OCI-LY3 (cell line): ENCODE results near the gene CDH20.

ENCODE experiments used
- H2AFZ ChIP-seq: fragments of 200-600, 300-600 bp; shearing (Covaris generic); 2 replicates; pipeline ENCODE4 v1.6.0; 2014; ENCODE audit warnings: antibody characterized with exemption, low read depth, low read length
- H3K27ac ChIP-seq: fragments of 200-600, 300-600 bp; sonication (generic); 2 replicates; pipeline ENCODE4 v1.5.1; 2014; ENCODE audit warnings: mild to moderate bottlenecking, low read length, moderate library complexity, mixed read lengths
- H3K27me3 ChIP-seq: fragments of 200-600, 300-600 bp; sonication (generic); 2 replicates; pipeline ENCODE4 v1.6.1; 2014; ENCODE audit warnings: low read depth, low read length, mixed read lengths
- H3K36me3 ChIP-seq: fragments of 200-600, 300-600 bp; sonication (generic); replicated peaks from 2 replicates; pipeline ENCODE3; 2014; ENCODE audit warnings: low read depth, low read length, mixed read lengths
- H3K4me1 ChIP-seq: fragments of 300-600, 200-600 bp; sonication (generic); 2 replicates; pipeline ENCODE4 v1.6.1; 2014; ENCODE audit warnings: low read length, mixed read lengths
- H3K4me2 ChIP-seq: fragments of 200-600, 300-600 bp; sonication (generic); 2 replicates; pipeline ENCODE4 v1.6.1; 2014; ENCODE audit warnings: low read length, mixed read lengths
- H3K4me3 ChIP-seq: fragments of 300-600, 200-600 bp; sonication (generic); 2 replicates; pipeline ENCODE4 v1.5.1; 2014; ENCODE audit warnings: antibody characterized with exemption, mild to moderate bottlenecking, low read length, moderate library complexity
- H3K79me2 ChIP-seq: fragments of 300-600, 200-600 bp; shearing (Covaris generic); 2 replicates; pipeline ENCODE4 v1.6.1; 2014; ENCODE audit warnings: mild to moderate bottlenecking, low read length, mixed read lengths
- H3K9ac ChIP-seq: fragments of 300-600, 200-600 bp; shearing (Covaris generic); 2 replicates; pipeline ENCODE4 v1.6.0; 2014; ENCODE audit warnings: mild to moderate bottlenecking, low read length, moderate library complexity
- H3K9me3 ChIP-seq: fragments of 200-600, 300-600 bp; shearing (Covaris generic); 2 replicates; pipeline ENCODE4 v1.6.1; 2014; ENCODE audit warnings: low read length, mixed read lengths; ENCODE audit not compliant: insufficient read depth
- H4K20me1 ChIP-seq: fragments of 200-600, 300-600 bp; sonication (generic); 2 replicates; pipeline ENCODE4 v1.6.1; 2016; ENCODE audit warnings: low read length, mixed read lengths; ENCODE audit not compliant: insufficient read depth
- EZH2phosphoT487 ChIP-seq: fragments of 200-600 bp; shearing (Covaris generic); IDR thresholded peaks from 2 replicates; pipeline ENCODE4 v1.6.1; 2018; ENCODE audit warnings: antibody characterized with exemption, mixed run types, low read depth
- TF ChIP-seq, protein P1 (sequence below): fragments of 200-600, 300-600 bp; sonication (generic); IDR thresholded peaks from 2 replicates; pipeline ENCODE4 v1.5.1; 2014; ENCODE audit warnings: antibody characterized with exemption, low read length, low read depth

CDH20 gene

GRCh38 chr18:61553045-61553659 lies 219.9 kb downstream of the CDH20 start:
- no peak overlapping the region for H2AFZ ChIP-seq
- H3K36me3 ChIP-seq = no peaks in the 10 kb centered on the region
- no peaks in the 10 kb centered on the region for H3K4me1 ChIP-seq
- H3K27me3 ChIP-seq = peaks cover 19% of the 10 kb centered on the region
- no peaks in the 10 kb centered on the region for H3K9me3 ChIP-seq
- no peak overlapping the region for H3K4me3 ChIP-seq
- H3K79me2 ChIP-seq = no peaks in the 10 kb centered on the region
- TF ChIP-seq, protein P1, sequence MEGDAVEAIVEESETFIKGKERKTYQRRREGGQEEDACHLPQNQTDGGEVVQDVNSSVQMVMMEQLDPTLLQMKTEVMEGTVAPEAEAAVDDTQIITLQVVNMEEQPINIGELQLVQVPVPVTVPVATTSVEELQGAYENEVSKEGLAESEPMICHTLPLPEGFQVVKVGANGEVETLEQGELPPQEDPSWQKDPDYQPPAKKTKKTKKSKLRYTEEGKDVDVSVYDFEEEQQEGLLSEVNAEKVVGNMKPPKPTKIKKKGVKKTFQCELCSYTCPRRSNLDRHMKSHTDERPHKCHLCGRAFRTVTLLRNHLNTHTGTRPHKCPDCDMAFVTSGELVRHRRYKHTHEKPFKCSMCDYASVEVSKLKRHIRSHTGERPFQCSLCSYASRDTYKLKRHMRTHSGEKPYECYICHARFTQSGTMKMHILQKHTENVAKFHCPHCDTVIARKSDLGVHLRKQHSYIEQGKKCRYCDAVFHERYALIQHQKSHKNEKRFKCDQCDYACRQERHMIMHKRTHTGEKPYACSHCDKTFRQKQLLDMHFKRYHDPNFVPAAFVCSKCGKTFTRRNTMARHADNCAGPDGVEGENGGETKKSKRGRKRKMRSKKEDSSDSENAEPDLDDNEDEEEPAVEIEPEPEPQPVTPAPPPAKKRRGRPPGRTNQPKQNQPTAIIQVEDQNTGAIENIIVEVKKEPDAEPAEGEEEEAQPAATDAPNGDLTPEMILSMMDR = no peak
- no peak for TF ChIP-seq EZH2phosphoT487
- no peak overlapping the region for H3K9ac ChIP-seq
- H3K27ac ChIP-seq = no peak overlapping the region
- H3K4me2 ChIP-seq = no peak overlapping the region
- H4K20me1 ChIP-seq = no peaks in the 10 kb centered on the region

GRCh38 chr18:61554117-61554776 lies 221.0 kb downstream of the CDH20 start:
- no peaks in the 10 kb centered on the region for H3K4me1 ChIP-seq
- no peak overlapping the region for H2AFZ ChIP-seq
- no peak for TF ChIP-seq EZH2phosphoT487
- TF ChIP-seq, protein P1 = no peak
- no peaks in the 10 kb centered on the region for H3K79me2 ChIP-seq
- H3K27ac ChIP-seq = no peak overlapping the region
- no peaks in the 10 kb centered on the region for H4K20me1 ChIP-seq
- H3K9ac ChIP-seq = no peak overlapping the region
- no peaks in the 10 kb centered on the region for H3K36me3 ChIP-seq
- H3K9me3 ChIP-seq = no peaks in the 10 kb centered on the region
- no peak overlapping the region for H3K4me3 ChIP-seq
- peaks cover 19% of the 10 kb centered on the region for H3K27me3 ChIP-seq
- H3K4me2 ChIP-seq = no peak overlapping the region

DNA sequence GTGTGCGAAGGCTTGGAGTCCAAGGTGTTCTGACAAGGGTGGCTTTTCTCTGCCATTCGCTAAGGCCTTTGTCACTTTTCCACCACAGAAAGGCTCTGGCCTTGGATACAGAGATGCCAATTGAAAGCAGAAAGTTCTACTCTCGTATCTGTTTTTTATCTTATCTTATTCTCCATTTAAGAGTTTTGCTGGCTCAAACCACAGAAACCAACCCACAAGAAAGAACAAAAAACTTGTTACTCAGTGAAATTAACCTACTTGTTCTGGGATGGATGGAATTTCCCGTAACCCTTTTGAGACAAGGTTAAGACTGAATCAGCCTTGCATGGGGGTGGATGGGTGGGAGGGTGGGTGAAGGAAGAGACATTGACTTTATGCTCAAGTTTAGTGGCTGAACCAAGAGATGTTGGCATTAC lies 221.7 kb downstream of the CDH20 start:
- Histone ChIP-seq H2AFZ (no peak overlapping the region), H3K9me3 (no peaks in the 10 kb centered on the region), H3K27ac (no peak overlapping the region), H3K36me3 (no peaks in the 10 kb centered on the region), H3K9ac (no peak overlapping the region), H3K4me2 (no peak overlapping the region), H3K79me2 (no peaks in the 10 kb centered on the region), H4K20me1 (no peaks in the 10 kb centered on the region), H3K27me3 (peaks cover 19% of the 10 kb centered on the region), H3K4me1 (no peaks in the 10 kb centered on the region), H3K4me3 (no peak overlapping the region)
- TF ChIP-seq EZH2phosphoT487 = no peak
- TF ChIP-seq, protein P1 = no peak

GRCh38 chr18:61556316-61556715 lies 223.1 kb downstream of the CDH20 start:
- no peak overlapping the region for H3K4me2 ChIP-seq
- H2AFZ ChIP-seq = no peak overlapping the region
- H4K20me1 ChIP-seq = no peaks in the 10 kb centered on the region
- H3K79me2 ChIP-seq = no peaks in the 10 kb centered on the region
- H3K36me3 ChIP-seq = no peaks in the 10 kb centered on the region
- no peak overlapping the region for H3K4me3 ChIP-seq
- no peak overlapping the region for H3K9ac ChIP-seq
- peaks cover 14% of the 10 kb centered on the region for H3K27me3 ChIP-seq
- TF ChIP-seq, protein P1 = no peak
- TF ChIP-seq EZH2phosphoT487 = no peak
- no peaks in the 10 kb centered on the region for H3K4me1 ChIP-seq
- H3K27ac ChIP-seq = no peak overlapping the region
- no peaks in the 10 kb centered on the region for H3K9me3 ChIP-seq
